BE2C (cell line): Measurements from ENCODE around the gene HRAS.

Experiments used
- DNase-seq: peaks from one replicate; pipeline ENCODE4 v3.0.0-alpha.2; 2020
- H3K27me3 ChIP-seq: fragments of 250-450 bp; sonication (Bioruptor Pico); 2 replicates; pipeline ENCODE4 v1.5.1; 2020; ENCODE audit warnings: mild to moderate bottlenecking
- H3K36me3 ChIP-seq: fragments of 250-450 bp; sonication (Bioruptor Pico); 2 replicates; pipeline ENCODE4 v1.5.1; 2020; ENCODE audit warnings: mild to moderate bottlenecking
- H3K4me1 ChIP-seq: fragments of 250-450 bp; sonication (Bioruptor Pico); 2 replicates; pipeline ENCODE4 v1.5.1; 2020
- H3K4me3 ChIP-seq: 2 replicates; pipeline ENCODE4 v1.5.1; 2011; ENCODE audit warnings: low read depth, low read length
- H3K9me3 ChIP-seq: fragments of 250-450 bp; sonication (Bioruptor Pico); 2 replicates; pipeline ENCODE4 v1.5.1; 2020
- TF ChIP-seq, protein P1 (sequence below): IDR thresholded peaks from 2 replicates; pipeline ENCODE4 v1.5.1; 2012; ENCODE audit warnings: mild to moderate bottlenecking, low read depth, low read length

HRAS gene

DNA sequence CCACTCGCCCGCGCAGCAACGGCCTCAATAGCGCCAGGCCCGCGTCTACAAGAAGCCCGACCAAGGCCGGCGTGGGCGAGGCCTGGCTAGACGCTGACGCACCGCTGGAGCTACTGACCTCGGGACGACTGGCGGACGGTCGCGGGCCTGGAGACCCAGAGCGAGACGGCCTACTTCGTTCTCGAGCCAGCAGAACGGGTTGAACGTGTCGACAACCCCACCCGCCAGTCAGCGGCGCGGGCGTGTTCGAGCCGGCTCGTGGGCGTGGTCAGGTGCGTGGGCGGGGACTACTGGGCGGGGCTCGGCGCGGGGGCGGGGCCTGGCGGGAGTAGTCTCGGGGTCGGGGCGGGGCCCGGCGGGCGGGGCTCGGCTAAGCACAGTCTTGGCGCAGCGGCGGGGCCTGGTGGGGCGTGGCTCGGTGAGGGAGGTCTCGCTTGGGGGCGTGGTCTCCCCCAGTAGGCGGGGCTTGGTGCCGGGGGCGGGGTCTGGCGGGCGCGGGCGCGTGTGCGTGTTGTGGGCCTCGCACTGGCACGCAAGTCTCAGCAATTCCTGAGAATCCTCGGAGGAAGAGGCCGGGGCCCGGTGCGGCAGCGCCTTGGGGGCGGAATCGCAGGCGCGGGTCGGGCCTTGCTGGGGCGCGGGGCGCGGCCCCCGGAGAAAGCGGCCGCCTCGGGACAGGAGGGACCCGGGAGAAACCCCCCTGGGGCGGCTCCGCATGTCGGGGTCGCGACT, 28.2 kb downstream of the HRAS start, which contains the start of gene RNH1:
TSS of gene RNH1 (minus strand) at position 248 of the 732 bp plus-strand sequence. CDS start 5,080 bp downstream, outside the sequence.
- Histone ChIP-seq H3K36me3 (no peaks in the 10 kb centered on the region), H3K4me1 (no peaks in the 10 kb centered on the region), H3K4me3 (peak within 1 kb of the TSS; percentile 73), H3K9me3 (no peaks in the 10 kb centered on the region), H3K27me3 (no peaks in the 10 kb centered on the region)
- TF ChIP-seq, protein P1, sequence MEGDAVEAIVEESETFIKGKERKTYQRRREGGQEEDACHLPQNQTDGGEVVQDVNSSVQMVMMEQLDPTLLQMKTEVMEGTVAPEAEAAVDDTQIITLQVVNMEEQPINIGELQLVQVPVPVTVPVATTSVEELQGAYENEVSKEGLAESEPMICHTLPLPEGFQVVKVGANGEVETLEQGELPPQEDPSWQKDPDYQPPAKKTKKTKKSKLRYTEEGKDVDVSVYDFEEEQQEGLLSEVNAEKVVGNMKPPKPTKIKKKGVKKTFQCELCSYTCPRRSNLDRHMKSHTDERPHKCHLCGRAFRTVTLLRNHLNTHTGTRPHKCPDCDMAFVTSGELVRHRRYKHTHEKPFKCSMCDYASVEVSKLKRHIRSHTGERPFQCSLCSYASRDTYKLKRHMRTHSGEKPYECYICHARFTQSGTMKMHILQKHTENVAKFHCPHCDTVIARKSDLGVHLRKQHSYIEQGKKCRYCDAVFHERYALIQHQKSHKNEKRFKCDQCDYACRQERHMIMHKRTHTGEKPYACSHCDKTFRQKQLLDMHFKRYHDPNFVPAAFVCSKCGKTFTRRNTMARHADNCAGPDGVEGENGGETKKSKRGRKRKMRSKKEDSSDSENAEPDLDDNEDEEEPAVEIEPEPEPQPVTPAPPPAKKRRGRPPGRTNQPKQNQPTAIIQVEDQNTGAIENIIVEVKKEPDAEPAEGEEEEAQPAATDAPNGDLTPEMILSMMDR = no peak
- DNase-seq = peak; percentile 97

DNA sequence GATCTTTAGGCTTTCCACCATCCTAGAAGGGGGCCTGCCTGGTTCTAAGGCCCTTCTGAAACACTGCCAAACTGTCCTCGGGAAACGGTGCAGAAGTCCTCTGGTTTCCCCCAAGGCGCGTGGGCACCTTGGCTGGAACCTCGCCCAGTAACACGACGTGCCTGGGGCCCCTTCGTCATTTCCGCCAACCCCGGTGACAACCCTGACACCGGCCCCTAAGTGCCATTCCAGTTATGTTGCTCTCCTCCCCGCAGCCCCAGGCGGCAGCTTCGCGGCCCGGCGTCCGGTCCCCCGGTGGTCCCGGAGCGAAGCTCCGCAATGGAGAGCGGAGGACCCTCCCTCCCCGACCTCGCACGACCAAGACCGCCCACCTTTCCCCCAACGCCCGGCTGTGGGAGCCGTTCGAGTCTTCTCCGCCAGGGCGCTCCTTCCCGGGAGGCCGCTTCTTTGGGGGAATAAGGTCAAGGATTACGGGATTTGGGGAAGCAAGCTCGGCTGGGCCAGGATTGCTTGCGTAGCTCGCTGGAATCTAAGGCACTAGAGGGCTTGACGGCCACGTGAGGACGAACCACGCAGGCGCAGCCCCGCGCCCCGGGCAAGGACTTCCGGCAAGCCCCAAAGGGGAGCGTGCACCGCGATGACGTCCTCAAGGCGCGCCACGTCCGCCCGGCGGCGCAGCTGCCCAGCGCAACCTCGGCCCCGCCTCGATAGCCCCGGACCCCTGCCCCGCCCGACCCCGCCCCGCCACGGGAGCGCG, 29.0 kb downstream of the HRAS start:
- Histone ChIP-seq H3K4me3 (peak overlapping the region; percentile 73), H3K27me3 (no peaks in the 10 kb centered on the region), H3K4me1 (no peaks in the 10 kb centered on the region), H3K9me3 (no peaks in the 10 kb centered on the region), H3K36me3 (no peaks in the 10 kb centered on the region)
- DNase-seq = peak; percentile 94
- TF ChIP-seq, protein P1 = no peak

DNA sequence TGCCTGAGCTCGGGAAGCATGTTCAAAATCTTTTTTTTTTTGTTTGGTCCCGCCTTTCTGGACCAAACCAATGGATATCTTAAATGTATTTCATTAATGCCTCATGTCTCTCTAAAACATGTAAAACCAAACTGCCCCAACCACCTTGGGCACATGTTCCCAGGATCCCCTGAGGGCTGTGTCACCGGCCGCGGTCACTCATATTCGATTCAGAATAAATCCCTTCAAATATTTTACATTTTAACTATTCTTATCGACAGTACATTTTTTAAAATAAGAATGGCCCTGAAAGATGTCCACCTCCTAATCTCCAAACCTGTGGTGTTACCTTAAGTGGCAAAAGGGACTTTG, 30.4 kb downstream of the HRAS start:
- H3K9me3 ChIP-seq = no peaks in the 10 kb centered on the region
- TF ChIP-seq, protein P1 = no peak
- H3K4me1 ChIP-seq = no peaks in the 10 kb centered on the region
- peak overlapping the region; percentile 44 for H3K4me3 ChIP-seq
- H3K36me3 ChIP-seq = peaks cover under 1% of the 10 kb centered on the region; the same call in 1 of the 2 replicates
- no peak for DNase-seq
- H3K27me3 ChIP-seq = no peaks in the 10 kb centered on the region

DNA sequence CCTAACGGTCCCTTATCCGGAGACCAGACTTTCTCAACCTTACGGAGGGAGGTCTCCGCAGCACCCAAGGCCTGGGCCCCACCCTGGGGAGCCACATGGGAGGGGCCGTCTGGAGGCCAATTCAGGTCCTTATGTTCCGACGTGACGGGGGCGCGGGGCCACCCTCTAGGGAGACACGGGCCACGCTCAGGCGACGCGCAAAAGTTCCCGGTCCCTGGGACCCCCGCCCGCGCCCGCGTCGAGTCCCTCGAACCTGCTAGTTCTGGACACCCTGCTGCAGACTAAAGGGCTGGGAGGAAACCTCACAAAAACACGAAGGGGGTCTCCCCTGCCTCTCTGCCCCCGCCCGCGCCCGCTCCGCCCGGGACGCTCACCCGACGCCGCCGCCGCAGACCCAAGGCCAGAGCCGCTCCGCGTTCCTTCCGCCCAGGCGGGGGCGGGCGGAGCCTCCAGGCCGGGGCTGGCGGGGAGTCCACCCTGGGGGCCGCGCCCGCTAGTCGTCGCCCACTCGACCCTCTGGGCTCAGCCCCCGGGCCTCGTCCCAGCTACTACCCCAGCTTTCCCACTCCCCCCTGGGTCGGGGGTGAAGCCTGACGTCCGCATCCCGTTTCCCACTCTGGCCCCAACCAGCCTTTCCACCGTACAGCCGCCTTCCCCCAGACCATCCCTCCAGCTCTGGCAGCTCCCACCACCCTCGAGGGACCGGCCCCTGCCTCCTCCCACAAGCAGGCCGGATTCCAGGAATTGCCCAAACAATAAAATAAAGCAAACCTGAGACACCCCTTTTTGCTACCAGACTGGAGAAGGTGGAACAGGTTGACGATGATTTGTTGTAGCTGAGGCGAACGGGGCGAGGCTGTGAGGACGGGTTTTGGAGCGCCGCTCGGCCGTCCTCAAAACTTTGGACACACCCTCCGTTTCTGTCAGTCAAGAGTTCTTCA, 31.1 kb downstream of the HRAS start:
- TF ChIP-seq, protein P1 = no peak
- Histone ChIP-seq H3K4me1 (no peaks in the 10 kb centered on the region), H3K9me3 (no peaks in the 10 kb centered on the region), H3K36me3 (peaks cover 3% of the 10 kb centered on the region; the same call in 1 of the 2 replicates), H3K27me3 (no peaks in the 10 kb centered on the region), H3K4me3 (peak overlapping the region; percentile 44)
- no peak for DNase-seq

DNA sequence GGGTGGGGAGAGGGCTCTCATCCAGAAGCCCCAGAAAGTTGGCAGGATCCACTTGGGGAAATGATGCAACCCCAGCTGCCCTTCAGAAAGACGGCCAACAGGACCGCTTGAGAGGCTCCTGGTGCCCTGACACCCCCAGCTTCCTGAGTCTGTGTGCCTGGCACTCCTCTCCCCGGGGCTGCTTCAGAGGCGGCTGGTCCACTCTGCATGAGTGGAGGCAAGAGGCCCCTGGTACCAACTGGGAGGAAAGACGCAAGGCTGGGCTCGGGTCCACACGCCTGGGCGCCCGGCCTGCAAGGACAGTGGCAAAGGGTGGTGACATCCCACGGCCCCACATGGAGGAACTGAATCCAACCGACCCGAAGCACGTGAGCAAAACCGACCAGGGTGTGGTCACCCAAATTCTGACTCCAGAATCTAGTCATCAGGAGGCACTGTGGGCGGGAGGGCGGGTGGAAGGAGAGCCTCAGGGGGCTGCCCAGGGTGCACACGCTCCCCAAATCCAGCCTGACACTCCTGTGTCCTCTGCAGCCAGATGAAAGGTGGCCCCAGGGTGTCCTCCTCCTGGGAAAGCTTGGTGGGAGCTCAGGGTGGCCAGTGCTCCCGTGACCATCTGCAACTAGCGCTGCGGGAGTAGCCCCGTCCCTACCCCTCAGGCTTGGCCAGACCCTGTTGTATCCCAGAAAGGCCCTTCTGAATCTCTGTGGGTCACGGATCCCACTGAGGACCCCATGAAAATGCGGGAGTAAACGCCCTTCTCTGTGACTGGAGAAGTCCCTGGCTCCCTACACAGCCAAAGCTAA, 32.0 kb downstream of the HRAS start:
- Histone ChIP-seq H3K4me3 (peak overlapping the region; percentile 44), H3K4me1 (no peaks in the 10 kb centered on the region), H3K9me3 (no peaks in the 10 kb centered on the region), H3K36me3 (peaks cover 6% of the 10 kb centered on the region), H3K27me3 (no peaks in the 10 kb centered on the region)
- DNase-seq = no peak
- TF ChIP-seq, protein P1 = no peak
